Trophoblast cell (in vitro differentiated cells and primary cell): ENCODE data around the gene CBLC.
A peak's percentile ranks its signal among the peaks of the same experiment; 100 is the strongest.

ENCODE experiments used
- DNase-seq, 2 donors: peaks; one replicate each; pipeline ENCODE4 v3.0.0-alpha.2; 2016
- H2AFZ ChIP-seq: 2 replicates; pipeline ENCODE4 v1.6.1; 2013; ENCODE audit warnings: low read length, moderate library complexity, mild to moderate bottlenecking; ENCODE audit not compliant: insufficient read depth, poor library complexity
- H2AK5ac ChIP-seq: 2 replicates; pipeline ENCODE4 v1.6.1; 2013; ENCODE audit warnings: mild to moderate bottlenecking, low read length
- H2BK120ac ChIP-seq: 2 replicates; pipeline ENCODE4 v1.6.1; 2013; ENCODE audit warnings: low read length, mild to moderate bottlenecking, moderate library complexity; ENCODE audit not compliant: insufficient read depth, poor library complexity
- H2BK12ac ChIP-seq: 2 replicates; pipeline ENCODE4 v1.6.1; 2013; ENCODE audit warnings: mild to moderate bottlenecking, low read length, moderate library complexity
- H2BK5ac ChIP-seq: 2 replicates; pipeline ENCODE4 v1.6.1; 2013; ENCODE audit warnings: low read length, low read depth, moderate library complexity, mild to moderate bottlenecking; ENCODE audit not compliant: poor library complexity
- H3K14ac ChIP-seq: 2 replicates; pipeline ENCODE4 v1.6.1; 2013; ENCODE audit warnings: mild to moderate bottlenecking, low read length
- H3K18ac ChIP-seq: 2 replicates; pipeline ENCODE4 v1.6.1; 2013; ENCODE audit warnings: mild to moderate bottlenecking, low read length
- H3K23ac ChIP-seq: 2 replicates; pipeline ENCODE4 v1.6.1; 2013; ENCODE audit warnings: low read length
- H3K27ac ChIP-seq: 2 replicates; pipeline ENCODE4 v1.5.1; 2013; ENCODE audit warnings: low read depth, mild to moderate bottlenecking, inconsistent platforms, low read length, moderate library complexity
- H3K27me3 ChIP-seq: 2 replicates; pipeline ENCODE4 v1.6.1; 2013; ENCODE audit warnings: inconsistent platforms, mild to moderate bottlenecking, low read length, moderate library complexity; ENCODE audit not compliant: insufficient read depth
- H3K36me3 ChIP-seq, 2 experiments: 1 replicate in 1 of 2; 2 replicates in 1 of 2; pipeline ENCODE4 v1.6.1; 2013; ENCODE audit warnings: low read length in 2 of 2, mild to moderate bottlenecking in 2 of 2, moderate library complexity in 1 of 2; ENCODE audit not compliant: insufficient read depth in 2 of 2, control insufficient read depth in 1 of 2
- H3K4ac ChIP-seq: 2 replicates; pipeline ENCODE4 v1.6.1; 2013; ENCODE audit warnings: low read depth, mild to moderate bottlenecking, low read length, moderate library complexity
- H3K4me1 ChIP-seq, 2 experiments: 1 replicate in 1 of 2; 2 replicates in 1 of 2; pipeline ENCODE4 v1.6.1; 2013; ENCODE audit warnings: low read length in 2 of 2, mild to moderate bottlenecking in 2 of 2, moderate library complexity in 1 of 2; ENCODE audit not compliant: insufficient read depth in 2 of 2, control insufficient read depth in 1 of 2
- H3K4me2 ChIP-seq: 2 replicates; pipeline ENCODE4 v1.6.1; 2013; ENCODE audit warnings: inconsistent platforms, mild to moderate bottlenecking, low read length, moderate library complexity
- H3K4me3 ChIP-seq: 2 replicates; pipeline ENCODE4 v1.5.1; 2013; ENCODE audit warnings: mild to moderate bottlenecking, low read depth, low read length, inconsistent platforms
- H3K79me1 ChIP-seq: one replicate; pipeline ENCODE4 v1.6.1; 2013; ENCODE audit warnings: low read length
- H3K79me2 ChIP-seq: 2 replicates; pipeline ENCODE4 v1.6.1; 2013; ENCODE audit warnings: low read length, mild to moderate bottlenecking; ENCODE audit not compliant: control insufficient read depth, insufficient read depth, poor library complexity
- H3K9ac ChIP-seq: 2 replicates; pipeline ENCODE4 v1.6.1; 2013; ENCODE audit warnings: mild to moderate bottlenecking, low read length
- H3K9me3 ChIP-seq: 2 replicates; pipeline ENCODE4 v1.6.1; 2013; ENCODE audit warnings: low read depth, mild to moderate bottlenecking, control low read depth, inconsistent platforms, low read length; ENCODE audit not compliant: insufficient read depth
- H4K12ac ChIP-seq: 2 replicates; pipeline ENCODE4 v1.6.1; 2013; ENCODE audit warnings: low read depth, mild to moderate bottlenecking, low read length, moderate library complexity
- H4K8ac ChIP-seq: 2 replicates; pipeline ENCODE4 v1.6.1; 2013; ENCODE audit warnings: low read depth, mild to moderate bottlenecking, low read length, moderate library complexity
- H4K91ac ChIP-seq: one replicate; pipeline ENCODE4 v1.6.1; 2013; ENCODE audit warnings: low read depth, mild to moderate bottlenecking, low read length, moderate library complexity
- whole genome bisulfite sequencing: extraction: QIAGEN DNeasy Blood & Tissue Kit; methylation state at CpG from one replicate; pipeline ENCODE4 v1.1.7; 2013; ENCODE audit warnings: missing lambda C conversion rate; ENCODE audit not compliant: insufficient read length, insufficient coverage; ENCODE audit errors: extremely low coverage; 5-methylcytosine and 5-hydroxymethylcytosine counted together

CBLC gene

DNA sequence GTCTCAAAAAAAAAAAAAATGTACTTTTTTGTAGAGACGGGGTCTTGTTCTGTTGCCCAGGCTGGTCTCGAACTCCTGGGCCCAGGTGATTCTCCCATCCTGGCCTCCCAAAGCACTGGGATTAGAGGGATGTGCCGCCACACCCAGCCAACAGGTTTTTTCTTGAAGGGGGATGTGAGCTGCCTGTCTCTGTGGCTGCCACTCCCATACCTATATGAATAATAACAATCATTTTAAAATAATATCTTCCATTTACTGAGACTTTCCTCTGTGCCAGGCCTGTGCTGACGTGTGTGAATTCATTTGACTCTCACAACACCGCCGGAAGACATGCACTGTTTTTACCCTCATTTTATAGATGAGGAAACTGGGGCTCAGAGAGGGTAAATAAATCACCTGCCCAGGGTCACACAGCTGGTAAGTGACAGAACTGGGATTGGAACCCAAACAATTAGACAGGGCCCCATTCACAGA, 36.4 kb upstream of the CBLC start:
- Histone ChIP-seq H3K4ac (no peak overlapping the region), H3K27ac (no peak overlapping the region), H3K9ac (no peak overlapping the region), H3K79me1 (peaks cover 4% of the 10 kb centered on the region), H3K9me3 (peaks cover 1% of the 10 kb centered on the region), H3K18ac (no peak overlapping the region), H4K12ac (no peak overlapping the region), H2BK120ac (no peak overlapping the region), H3K36me3 (no peaks in the 10 kb centered on the region), H3K4me1 (peaks cover 7 to 12% of the 10 kb centered on the region in 2 experiments), H3K4me3 (no peak overlapping the region), H3K4me2 (no peak overlapping the region), H4K91ac (no peak overlapping the region), H3K14ac (no peak overlapping the region), H2AK5ac (no peak overlapping the region), H2BK5ac (no peak overlapping the region), H3K79me2 (no peaks in the 10 kb centered on the region), H2AFZ (no peak overlapping the region), H2BK12ac (no peak overlapping the region), H3K23ac (no peak overlapping the region), H4K8ac (no peak overlapping the region), H3K27me3 (peaks cover under 1% of the 10 kb centered on the region)
- DNase-seq: no peak
- WGBS: no CpG with 5 or more reads among the region's 6 CpGs

DNA sequence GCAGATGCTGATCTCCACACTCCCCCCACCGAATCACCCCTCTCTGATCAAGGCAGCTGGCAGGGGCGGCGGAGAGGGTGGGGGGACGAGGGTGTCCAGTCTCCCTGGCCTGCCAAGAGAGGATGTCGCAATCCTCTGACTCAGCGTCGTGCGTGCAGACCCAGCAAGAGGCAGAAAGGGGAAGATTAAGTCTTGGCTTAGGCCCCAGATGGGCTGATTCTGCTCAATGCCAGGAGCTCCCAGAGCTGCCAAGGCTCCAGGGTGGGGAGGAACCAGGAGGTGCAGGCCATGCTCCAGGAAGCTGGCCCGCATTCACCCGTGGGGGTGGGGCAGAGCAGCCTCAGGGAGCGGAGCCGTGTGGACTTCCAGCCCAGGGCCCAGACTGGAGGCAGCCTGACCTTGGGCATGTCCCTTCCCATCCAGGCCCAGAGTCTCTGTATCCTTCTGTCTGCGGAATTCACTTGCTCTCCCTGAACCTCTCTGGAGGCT, 35.8 kb upstream of the CBLC start:
- Histone ChIP-seq H2BK12ac (peak overlapping the region; percentile 29), H3K9ac (no peak overlapping the region), H3K27me3 (peaks cover 4% of the 10 kb centered on the region), H3K79me2 (no peaks in the 10 kb centered on the region), H3K4me2 (no peak overlapping the region), H3K18ac (peak overlapping the region; percentile 14), H4K91ac (peak overlapping the region; percentile 10), H3K4me1 (peaks cover 8 to 12% of the 10 kb centered on the region in 2 experiments), H4K12ac (no peak overlapping the region), H3K4me3 (no peak overlapping the region), H4K8ac (peak overlapping the region; percentile 8), H2AK5ac (peak overlapping the region; percentile 40), H3K79me1 (peaks cover 4% of the 10 kb centered on the region), H2BK5ac (no peak overlapping the region), H2BK120ac (no peak overlapping the region), H3K27ac (peak overlapping the region; percentile 42), H3K36me3 (no peaks in the 10 kb centered on the region), H3K4ac (no peak overlapping the region), H3K23ac (no peak overlapping the region), H2AFZ (no peak overlapping the region), H3K9me3 (peaks cover 5% of the 10 kb centered on the region), H3K14ac (peak overlapping the region; percentile 35)
- no CpG with 5 or more reads among the region's 13 CpGs for WGBS
- peak; percentile 87 to 94 for DNase-seq

- peaks cover 6% of the 10 kb centered on the region for H3K9me3 ChIP-seq
- H3K36me3 ChIP-seq: no peaks in the 10 kb centered on the region
- peak overlapping the region; percentile 8 for H4K8ac ChIP-seq
- no peaks in the 10 kb centered on the region for H3K79me2 ChIP-seq
- peaks cover 4% of the 10 kb centered on the region for H3K79me1 ChIP-seq
- peaks cover 12% of the 10 kb centered on the region in 2 experiments for H3K4me1 ChIP-seq
- H2BK5ac ChIP-seq: no peak overlapping the region
- H3K4me2 ChIP-seq: no peak overlapping the region
- H2AFZ ChIP-seq: no peak overlapping the region
- peak overlapping the region; percentile 10 for H4K91ac ChIP-seq
- peak; percentile 60 to 71 for DNase-seq
- H3K23ac ChIP-seq: no peak overlapping the region
- no peak overlapping the region for H3K4me3 ChIP-seq
- peaks cover 6% of the 10 kb centered on the region for H3K27me3 ChIP-seq
- no CpG with 5 or more reads among the region's 20 CpGs for WGBS
- no peak overlapping the region for H2BK120ac ChIP-seq
- peak overlapping the region; percentile 42 for H3K27ac ChIP-seq
- no peak overlapping the region for H4K12ac ChIP-seq
- H3K9ac ChIP-seq: no peak overlapping the region
- no peak overlapping the region for H3K4ac ChIP-seq
- H2AK5ac ChIP-seq: peak overlapping the region; percentile 40
- H3K14ac ChIP-seq: no peak overlapping the region
- H3K18ac ChIP-seq: no peak overlapping the region
- H2BK12ac ChIP-seq: no peak overlapping the region
These were observed 35.2 kb upstream of the CBLC start for GRCh38 chr19:44742330-44743061.

DNA sequence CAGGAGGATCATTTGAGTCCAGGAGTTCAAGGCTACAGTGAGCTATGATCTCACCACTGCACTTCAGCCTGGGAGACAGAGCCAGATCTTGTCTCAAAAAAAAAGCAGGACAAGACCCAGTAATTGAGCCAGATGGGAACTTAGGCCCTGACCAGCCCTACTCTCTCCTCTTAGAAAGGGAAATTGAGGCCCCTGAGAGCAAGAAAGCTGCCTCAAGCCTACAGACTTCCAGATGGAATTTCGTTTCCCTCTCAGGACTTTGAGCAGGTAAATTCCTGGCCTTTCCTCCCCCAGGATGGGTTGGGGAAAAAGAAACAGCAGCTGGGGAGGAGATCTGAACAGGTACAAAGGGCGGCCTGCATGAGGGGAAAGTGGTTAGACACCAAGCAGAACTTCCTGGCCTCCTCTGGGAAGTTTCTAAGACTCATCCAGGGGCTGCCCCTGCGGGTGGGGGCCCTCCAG, 32.8 kb upstream of the CBLC start:
- H3K4me2 ChIP-seq: no peak overlapping the region
- DNase-seq: no peak
- peaks cover 12 to 14% of the 10 kb centered on the region in 2 experiments for H3K4me1 ChIP-seq
- peaks cover 4% of the 10 kb centered on the region for H3K79me1 ChIP-seq
- no peak overlapping the region for H4K8ac ChIP-seq
- H4K12ac ChIP-seq: no peak overlapping the region
- no peak overlapping the region for H4K91ac ChIP-seq
- no CpG with 5 or more reads among the region's 3 CpGs for WGBS
- no peak overlapping the region for H3K27ac ChIP-seq
- no peak overlapping the region for H3K4ac ChIP-seq
- peaks cover 6% of the 10 kb centered on the region for H3K9me3 ChIP-seq
- H3K79me2 ChIP-seq: no peaks in the 10 kb centered on the region
- H2BK12ac ChIP-seq: no peak overlapping the region
- no peak overlapping the region for H3K14ac ChIP-seq
- H3K23ac ChIP-seq: no peak overlapping the region
- H3K18ac ChIP-seq: no peak overlapping the region
- no peak overlapping the region for H2BK5ac ChIP-seq
- peaks cover 6% of the 10 kb centered on the region for H3K27me3 ChIP-seq
- H3K9ac ChIP-seq: no peak overlapping the region
- H2BK120ac ChIP-seq: no peak overlapping the region
- H3K4me3 ChIP-seq: no peak overlapping the region
- H3K36me3 ChIP-seq: no peaks in the 10 kb centered on the region
- no peak overlapping the region for H2AFZ ChIP-seq
- H2AK5ac ChIP-seq: no peak overlapping the region
